ENCODE results near the gene SRPX.

Gene SRPX

GRCh38 chrX:38106991-38107655 is 113.5 kb downstream of the SRPX start:
- in situ Hi-C loops (cut with MboI; ENCODE audit: low sequenced_read_pairs, unreplicated experiment) = no loop called here
- DNase-seq (ENCODE audit: low spot score) = no peak
- no peak for TF ChIP-seq CTCF (IDR thresholded peaks at IDR 0.05; ENCODE audit: borderline replicate concordance, control extremely low read depth, extremely low read depth, insufficient read depth, missing control alignments)

GRCh38 chrX:38105216-38105725 is 115.4 kb downstream of the SRPX start:
- DNase-seq (ENCODE audit: low spot score) = no peak
- in situ Hi-C loops (cut with MboI; ENCODE audit: low sequenced_read_pairs, unreplicated experiment) = no loop called here
- no peak for TF ChIP-seq CTCF (IDR thresholded peaks at IDR 0.05; ENCODE audit: borderline replicate concordance, control extremely low read depth, extremely low read depth, insufficient read depth, missing control alignments)

GRCh38 chrX:38103857-38104812 is 116.5 kb downstream of the SRPX start:
- in situ Hi-C loops (cut with MboI; ENCODE audit: low sequenced_read_pairs, unreplicated experiment) = no loop called here
- no peak for DNase-seq (ENCODE audit: low spot score)
- TF ChIP-seq CTCF (IDR thresholded peaks at IDR 0.05; ENCODE audit: borderline replicate concordance, control extremely low read depth, extremely low read depth, insufficient read depth, missing control alignments) = no peak

- in situ Hi-C loops (cut with MboI; ENCODE audit: low sequenced_read_pairs, unreplicated experiment) = no loop called here
- DNase-seq (ENCODE audit: low spot score) = no peak
- no peak for TF ChIP-seq CTCF (IDR thresholded peaks at IDR 0.05; ENCODE audit: borderline replicate concordance, control extremely low read depth, extremely low read depth, insufficient read depth, missing control alignments)
These were observed 117.8 kb downstream of the SRPX start for GRCh38 chrX:38102875-38103274.

- DNase-seq (ENCODE audit: low spot score) = no peak
- in situ Hi-C loops (cut with MboI; ENCODE audit: low sequenced_read_pairs, unreplicated experiment) = no loop called here
- no peak for TF ChIP-seq CTCF (IDR thresholded peaks at IDR 0.05; ENCODE audit: borderline replicate concordance, control extremely low read depth, extremely low read depth, insufficient read depth, missing control alignments)
These were observed 118.4 kb downstream of the SRPX start for GRCh38 chrX:38102240-38102639.

GRCh38 chrX:38099688-38100087 is 121.0 kb downstream of the SRPX start:
- no peak for DNase-seq (ENCODE audit: low spot score)
- no peak for TF ChIP-seq CTCF (IDR thresholded peaks at IDR 0.05; ENCODE audit: borderline replicate concordance, control extremely low read depth, extremely low read depth, insufficient read depth, missing control alignments)
- in situ Hi-C loops (cut with MboI; ENCODE audit: low sequenced_read_pairs, unreplicated experiment) = no loop called here
